GM12872 (cell line): ENCODE measurements around the gene UBXN4.

Experiments used
- CTCF ChIP-seq: IDR thresholded peaks from 3 replicates; pipeline ENCODE4 v1.5.1; 2011; ENCODE audit warnings: low read depth, mild to moderate bottlenecking, low read length, moderate library complexity; ENCODE audit not compliant: insufficient read depth

The UBXN4 gene

GRCh38 chr2:135768863-135769262, 27.2 kb downstream of the UBXN4 start:
- no peak for TF ChIP-seq CTCF

GRCh38 chr2:135773319-135773718, 31.7 kb downstream of the UBXN4 start:
- no peak for TF ChIP-seq CTCF

GRCh38 chr2:135773917-135774316, 32.3 kb downstream of the UBXN4 start:
- no peak for TF ChIP-seq CTCF

GRCh38 chr2:135775420-135775819, 33.8 kb downstream of the UBXN4 start:
- TF ChIP-seq CTCF = no peak

GRCh38 chr2:135776367-135776766, 34.7 kb downstream of the UBXN4 start:
- TF ChIP-seq CTCF = no peak

GRCh38 chr2:135782231-135782630, 40.6 kb downstream of the UBXN4 start:
- TF ChIP-seq CTCF = no peak

GRCh38 chr2:135783439-135783838, 41.8 kb downstream of the UBXN4 start:
- TF ChIP-seq CTCF = no peak

GRCh38 chr2:135785032-135785431, 43.4 kb downstream of the UBXN4 start:
- TF ChIP-seq CTCF = peak; percentile 47; the same call in 2 of the 3 replicates
